ENCODE measurements around the gene LENG8. TPM values are rescaled to one million over a fixed set of nuclear protein-coding genes. Genes with fewer than 3 reads are reported as not detected.

LENG8 gene
- polyA plus RNA-seq, 1 experiment = 16.1 TPM

DNA sequence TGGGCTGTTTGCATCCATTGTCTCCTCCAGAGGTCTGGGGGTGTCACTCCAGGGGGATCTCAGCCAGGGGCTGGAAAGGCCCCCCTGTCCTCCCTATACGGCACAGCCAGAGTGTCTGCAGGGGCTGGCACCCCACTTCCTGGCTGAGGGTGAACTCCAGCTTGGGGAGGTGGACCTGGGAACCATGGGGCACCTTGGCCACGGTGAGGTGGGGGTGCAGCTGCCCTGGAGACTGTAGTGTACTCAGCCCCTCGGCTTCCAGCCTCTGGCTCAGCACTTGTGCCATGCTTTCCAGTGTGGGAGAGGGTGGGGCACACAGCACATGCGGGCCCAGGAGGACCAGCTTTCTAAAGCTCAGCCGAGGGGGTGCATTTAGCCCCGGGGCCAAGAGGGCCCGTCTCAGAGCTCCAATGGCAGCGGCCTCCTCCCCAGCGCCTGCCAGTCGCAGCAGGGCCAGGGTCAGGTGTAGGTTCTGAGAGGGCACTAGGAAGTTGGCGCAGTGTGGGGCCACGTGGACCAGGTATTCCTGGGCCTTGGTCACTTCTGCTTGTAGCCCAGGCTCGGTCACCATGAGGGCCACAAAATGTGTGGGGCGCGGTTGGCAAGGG, 13.2 kb downstream of the LENG8 start:
- Histone ChIP-seq H3K4me3 (ENCODE audit: low read depth, low read length) (peak overlapping the region; percentile 64), H3K27ac (ENCODE audit: low read depth, low read length) (peak overlapping the region; percentile 89), H3K9me3 (ENCODE audit: control insufficient read depth, insufficient read depth, low read length) (peaks cover 3% of the 10 kb centered on the region; the same call in 1 of the 2 replicates), H3K27me3 (ENCODE audit: control insufficient read depth, insufficient read depth, low read length) (no peaks in the 10 kb centered on the region)
- ChIA-PET POLR2A (interaction anchor here (0.7 to 6.7 kb wide), 5 partner anchors 8 to 254 kb away, joined by 3 to 87 read pairs (median 3); partner anchors contain the start of genes CDC42EP5 and LENG8), CTCF (interaction anchor here (0.7 to 1.3 kb wide), 2 partner anchors 14 to 955 kb away, joined by 4 read pairs; no protein-coding TSS in a partner anchor)
- TF ChIP-seq, protein P1, sequence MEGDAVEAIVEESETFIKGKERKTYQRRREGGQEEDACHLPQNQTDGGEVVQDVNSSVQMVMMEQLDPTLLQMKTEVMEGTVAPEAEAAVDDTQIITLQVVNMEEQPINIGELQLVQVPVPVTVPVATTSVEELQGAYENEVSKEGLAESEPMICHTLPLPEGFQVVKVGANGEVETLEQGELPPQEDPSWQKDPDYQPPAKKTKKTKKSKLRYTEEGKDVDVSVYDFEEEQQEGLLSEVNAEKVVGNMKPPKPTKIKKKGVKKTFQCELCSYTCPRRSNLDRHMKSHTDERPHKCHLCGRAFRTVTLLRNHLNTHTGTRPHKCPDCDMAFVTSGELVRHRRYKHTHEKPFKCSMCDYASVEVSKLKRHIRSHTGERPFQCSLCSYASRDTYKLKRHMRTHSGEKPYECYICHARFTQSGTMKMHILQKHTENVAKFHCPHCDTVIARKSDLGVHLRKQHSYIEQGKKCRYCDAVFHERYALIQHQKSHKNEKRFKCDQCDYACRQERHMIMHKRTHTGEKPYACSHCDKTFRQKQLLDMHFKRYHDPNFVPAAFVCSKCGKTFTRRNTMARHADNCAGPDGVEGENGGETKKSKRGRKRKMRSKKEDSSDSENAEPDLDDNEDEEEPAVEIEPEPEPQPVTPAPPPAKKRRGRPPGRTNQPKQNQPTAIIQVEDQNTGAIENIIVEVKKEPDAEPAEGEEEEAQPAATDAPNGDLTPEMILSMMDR (IDR thresholded peaks at IDR 0.05; ENCODE audit: low read depth, low read length) = no peak
- no peak for DNase-seq (ENCODE audit: low read depth, low spot score)

DNA sequence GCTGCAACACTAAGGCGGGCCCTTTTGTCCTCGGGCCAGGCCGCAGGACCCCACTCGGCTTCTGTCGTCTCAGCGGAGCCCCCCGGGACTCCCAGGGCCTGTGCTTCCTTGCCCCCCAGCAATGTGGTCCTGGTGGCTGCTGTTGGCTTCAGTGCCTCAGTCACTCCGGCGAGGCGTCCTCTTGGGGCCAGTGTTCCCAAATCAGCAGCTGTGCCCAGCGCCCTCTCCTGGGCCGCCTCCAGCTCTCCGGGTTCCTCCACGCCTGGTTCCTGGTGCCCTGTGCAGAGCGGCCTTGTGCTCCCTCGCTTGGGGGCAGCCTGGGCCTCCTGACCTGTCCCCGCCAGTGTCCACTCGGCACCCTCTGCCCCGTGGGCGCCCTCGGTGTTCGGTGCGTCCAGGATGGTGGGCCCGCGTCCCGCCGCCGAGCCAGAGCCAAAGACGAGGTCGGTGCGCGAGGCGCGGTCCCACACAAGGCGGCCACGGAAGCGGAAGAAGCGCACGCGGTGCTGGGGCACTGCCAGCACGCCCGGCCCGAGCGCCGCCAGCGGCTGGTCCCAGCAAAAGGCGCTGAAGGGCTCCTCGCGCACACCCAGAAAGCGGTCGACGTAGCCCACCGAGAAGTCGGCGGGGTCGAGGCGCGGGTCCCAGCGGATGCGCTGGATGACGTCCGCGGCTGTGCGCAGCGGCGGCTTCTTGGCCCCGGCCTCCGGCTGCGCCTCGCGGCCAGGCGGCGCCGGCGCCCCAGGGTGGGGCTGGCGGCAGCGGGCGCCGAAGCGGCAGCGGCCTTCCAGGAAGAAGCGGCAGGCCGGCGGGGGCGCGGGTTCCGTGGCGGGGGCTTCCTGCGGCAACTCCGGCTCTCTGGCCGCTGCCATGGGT, 13.9 kb downstream of the LENG8 start:
- ChIA-PET POLR2A (interaction anchor here (0.6 to 6.7 kb wide), 8 partner anchors 9 to 1852 kb away, joined by 3 to 87 read pairs (median 4); partner anchors contain the start of genes CDC42EP5, LENG8 and ZSCAN5A), CTCF (no interaction called here)
- no peak for DNase-seq (ENCODE audit: low read depth, low spot score)
- H3K9me3 ChIP-seq (ENCODE audit: control insufficient read depth, insufficient read depth, low read length) = peaks cover 3% of the 10 kb centered on the region; the same call in 1 of the 2 replicates
- no peaks in the 10 kb centered on the region for H3K27me3 ChIP-seq (ENCODE audit: control insufficient read depth, insufficient read depth, low read length)
- H3K27ac ChIP-seq (ENCODE audit: low read depth, low read length) = peak overlapping the region; percentile 89
- H3K4me3 ChIP-seq (ENCODE audit: low read depth, low read length) = peak overlapping the region; percentile 64
- TF ChIP-seq, protein P1 (IDR thresholded peaks at IDR 0.05; ENCODE audit: low read depth, low read length) = peak; percentile 7; the same call in 1 of the 2 replicates

DNA sequence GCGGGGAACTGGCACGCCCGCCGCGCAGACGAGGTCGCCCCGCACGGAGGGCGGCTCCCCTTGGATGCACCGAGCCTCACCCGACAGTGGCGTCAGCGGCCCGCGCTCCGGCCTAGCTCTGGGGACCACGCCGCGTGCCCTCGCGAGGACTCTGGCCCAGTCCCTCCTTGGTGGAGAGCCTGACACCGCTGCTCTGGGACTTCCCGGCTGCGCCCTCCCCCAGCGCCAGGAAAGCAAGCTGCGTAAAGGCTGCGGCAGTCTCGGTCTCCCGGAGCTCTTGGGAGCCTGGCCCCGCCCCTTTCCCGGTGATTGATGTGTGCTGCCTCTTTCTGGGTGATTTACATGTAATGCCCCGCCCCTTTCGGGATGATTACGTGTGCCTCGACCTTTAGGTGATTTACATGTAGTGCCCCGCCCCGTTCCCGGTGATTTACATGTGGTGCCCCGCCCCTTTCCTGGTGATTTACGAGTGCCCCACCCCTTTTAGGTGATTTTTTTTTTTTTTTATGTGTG, 14.6 kb downstream of the LENG8 start, which contains the start of gene LENG9:
TSS of gene LENG9 (minus strand) at position 248 of the 513 bp plus-strand sequence. CDS start 252 bp downstream, outside the sequence.
- ChIA-PET CTCF (no interaction called here), POLR2A (interaction anchor here (0.6 to 6.7 kb wide), 5 partner anchors 10 to 1851 kb away, joined by 3 to 87 read pairs (median 5); partner anchors contain the start of genes CDC42EP5, LENG8 and ZSCAN5A)
- TF ChIP-seq, protein P1 (IDR thresholded peaks at IDR 0.05; ENCODE audit: low read depth, low read length) = no peak
- Histone ChIP-seq H3K27me3 (ENCODE audit: control insufficient read depth, insufficient read depth, low read length) (no peaks in the 10 kb centered on the region), H3K4me3 (ENCODE audit: low read depth, low read length) (peak within 1 kb of the TSS; percentile 64), H3K9me3 (ENCODE audit: control insufficient read depth, insufficient read depth, low read length) (peaks cover 3% of the 10 kb centered on the region; the same call in 1 of the 2 replicates), H3K27ac (ENCODE audit: low read depth, low read length) (peak within 1 kb of the TSS; percentile 89)
- DNase-seq (ENCODE audit: low read depth, low spot score) = peak; percentile 92

DNA sequence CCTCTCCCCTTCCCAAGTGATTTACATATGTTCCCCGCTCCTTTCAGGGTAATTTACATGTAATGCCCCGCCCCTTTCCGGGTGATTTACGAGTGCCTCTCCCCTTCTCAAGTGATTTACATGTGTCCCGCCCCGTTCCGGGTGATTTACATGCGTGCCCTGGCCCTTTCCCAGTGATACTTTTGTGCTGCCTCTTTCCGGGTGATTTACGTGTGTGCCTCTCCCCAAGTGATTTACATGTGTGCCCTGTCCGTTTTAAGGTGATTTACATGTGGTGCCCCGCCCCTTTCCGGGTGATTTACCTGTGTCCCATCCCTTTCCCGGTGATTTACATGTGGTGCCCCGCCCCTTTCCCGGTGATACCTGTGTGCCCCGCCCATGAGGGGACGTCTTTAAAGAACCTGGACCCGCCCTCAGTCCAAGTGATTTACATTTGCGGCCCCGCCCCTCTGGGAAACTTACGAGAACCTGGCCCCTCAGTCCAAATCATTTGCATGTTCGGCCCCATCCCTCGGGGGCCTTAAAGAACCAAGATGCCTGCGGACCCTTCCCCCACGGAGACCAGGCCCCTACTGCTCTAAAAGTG, 15.1 kb downstream of the LENG8 start:
- TF ChIP-seq, protein P1 (IDR thresholded peaks at IDR 0.05; ENCODE audit: low read depth, low read length) = no peak

More for the DNA sequence above, 15.1 kb downstream of the LENG8 start:
- no peak for DNase-seq (ENCODE audit: low read depth, low spot score)
- Histone ChIP-seq H3K9me3 (ENCODE audit: control insufficient read depth, insufficient read depth, low read length) (peaks cover 3% of the 10 kb centered on the region; the same call in 1 of the 2 replicates), H3K4me3 (ENCODE audit: low read depth, low read length) (peak overlapping the region; percentile 53), H3K27me3 (ENCODE audit: control insufficient read depth, insufficient read depth, low read length) (no peaks in the 10 kb centered on the region), H3K27ac (ENCODE audit: low read depth, low read length) (peak overlapping the region; percentile 57)
- ChIA-PET CTCF (no interaction called here), POLR2A (interaction anchor here (0.8 to 6.7 kb wide), 3 partner anchors 9 to 33 kb away, joined by 5 to 87 read pairs (median 10); partner anchors contain the start of genes CDC42EP5 and LENG8)
